Esophagus squamous epithelium (tissue), 5 donors: Measurements from ENCODE around the gene RNPEPL1. TPM values are rescaled to one million over a fixed set of nuclear protein-coding genes. Genes with fewer than 3 reads are reported as not detected.

Experiments
- DNase-seq: peaks from one replicate; lab custom pipeline; 2025; lab: John Stamatoyannopoulos, UW
- H3K27ac ChIP-seq, 4 donors: fragments of 200-600 bp; sonication (generic); one replicate each; pipeline ENCODE4 v1.5.1; 2016 to 2019; ENCODE audit warnings: mild to moderate bottlenecking in 1 of 4
- H3K27me3 ChIP-seq, 4 donors: fragments of 200-600 bp; sonication (generic); 1 replicate in 3 of 4; 2 replicates in 1 of 4; pipeline versions ENCODE4 v1.5.1 to v1.6.0; 2017 to 2021; ENCODE audit warnings: antibody characterized with exemption in 1 of 4
- H3K36me3 ChIP-seq, 3 donors: fragments of 200-600 bp; sonication (generic); one replicate each; pipeline ENCODE4 v1.5.1; 2016 to 2019
- H3K4me1 ChIP-seq, 3 donors: fragments of 200-600 bp; sonication (generic); one replicate each; pipeline ENCODE4 v1.5.1; 2017 to 2019
- H3K4me3 ChIP-seq, 4 donors: fragments of 200-600 bp; sonication (generic); 1 replicate in 3 of 4; 2 replicates in 1 of 4; pipeline ENCODE4 v1.5.1; 2016 to 2019; ENCODE audit warnings: mild to moderate bottlenecking in 2 of 4, moderate library complexity in 1 of 4
- H3K9me3 ChIP-seq, 3 donors: fragments of 200-600 bp; sonication (generic); one replicate each; pipeline ENCODE4 v1.5.1; 2016 to 2019
- CTCF ChIP-seq, 6 experiments: fragments of 450-650 bp in 4 of 6; fragments of 200-600 bp in 2 of 6; sonication (generic) in 2 of 6; IDR thresholded peaks; one replicate each; pipeline ENCODE4 v1.5.1; 2016 to 2019; ENCODE audit warnings: antibody characterized with exemption in 6 of 6, mild to moderate bottlenecking in 4 of 6, moderate library complexity in 4 of 6
- POLR2A ChIP-seq, 4 donors: fragments of 450-650 bp; IDR thresholded peaks; one replicate each; pipeline ENCODE4 v1.6.1; 2017; ENCODE audit warnings: antibody characterized with exemption in 4 of 4, mild to moderate bottlenecking in 4 of 4, moderate library complexity in 3 of 4
- WGBS, 2 donors: methylation state at CpG; one replicate each; pipeline ENCODE4 v1.1.5; 2018; 5-methylcytosine and 5-hydroxymethylcytosine counted together
- intact Hi-C: fragments of 100-400 bp; cut with DNase I; formaldehyde crosslinking; loops from one replicate; pipeline ENCODE4 v1.15.0; 2022
- total RNA-seq, 4 donors: library from RNA; depleted of rRNA; stranded (reverse); fragments of >200 nt; gene quantifications; one replicate each; pipeline ENCODE4 v1.1.0, GENCODE V29; 2016
- donor health status: DM: yes; HTN: yes; CAD: no.

Gene RNPEPL1
- total RNA-seq, 4 donors from 2014 or later = 41.9 to 96.5 (median 48.1) TPM

- 73 to 74% methylated on average over 6 to 7 of the region's 7 CpGs for WGBS, 2 donors
- peaks cover 0 to 21% (median 11%) of the 10 kb centered on the region in 3 donors for H3K4me1 ChIP-seq
- no peaks in the 10 kb centered on the region for H3K36me3 ChIP-seq
- no peak overlapping the region for H3K4me3 ChIP-seq
- intact Hi-C loops = no loop called here
- no peak for TF ChIP-seq POLR2A (IDR thresholded peaks at IDR 0.05)
- no peak for TF ChIP-seq CTCF (IDR thresholded peaks at IDR 0.05)
- H3K27me3 ChIP-seq = peaks cover 0 to 5% (median 0%) of the 10 kb centered on the region in 4 donors
- DNase-seq = no peak
- no peak overlapping the region for H3K27ac ChIP-seq
- no peaks in the 10 kb centered on the region for H3K9me3 ChIP-seq
These were observed 52.6 kb downstream of the RNPEPL1 start for GRCh38 chr2:240620859-240621258.

GRCh38 chr2:240622060-240622411 lies 53.8 kb downstream of the RNPEPL1 start:
- Histone ChIP-seq H3K9me3 (no peaks in the 10 kb centered on the region), H3K36me3 (no peaks in the 10 kb centered on the region), H3K27me3 (peaks cover 0 to 5% (median 0%) of the 10 kb centered on the region in 4 donors), H3K4me3 (no peak overlapping the region), H3K27ac (no peak overlapping the region), H3K4me1 (peaks cover 0 to 27% (median 11%) of the 10 kb centered on the region in 3 donors)
- no peak for DNase-seq
- WGBS, 2 donors = 78 to 79% methylated on average over 7 to 8 of the region's 9 CpGs
- no peak for TF ChIP-seq CTCF (IDR thresholded peaks at IDR 0.05)
- intact Hi-C loops = no loop called here

- H3K36me3 ChIP-seq = no peaks in the 10 kb centered on the region
- no peak overlapping the region for H3K4me3 ChIP-seq
- WGBS, 2 donors = 54 to 62% methylated on average over 11 to 28 of the region's 37 CpGs
- intact Hi-C loops = no loop called here
- DNase-seq = no peak
- peaks cover 0 to 5% (median 0%) of the 10 kb centered on the region in 4 donors for H3K27me3 ChIP-seq
- no peak overlapping the region for H3K27ac ChIP-seq
- TF ChIP-seq CTCF (IDR thresholded peaks at IDR 0.05) = no peak
- H3K4me1 ChIP-seq = peaks cover 0 to 28% (median 11%) of the 10 kb centered on the region in 3 donors
- no peaks in the 10 kb centered on the region for H3K9me3 ChIP-seq
These were observed 54.4 kb downstream of the RNPEPL1 start for GRCh38 chr2:240622531-240623235.

GRCh38 chr2:240623531-240624010 lies 55.3 kb downstream of the RNPEPL1 start:
- H3K27ac ChIP-seq = no peak overlapping the region
- peaks cover 0 to 28% (median 11%) of the 10 kb centered on the region in 3 donors for H3K4me1 ChIP-seq
- H3K9me3 ChIP-seq = no peaks in the 10 kb centered on the region
- H3K27me3 ChIP-seq = peaks cover 0 to 5% (median 0%) of the 10 kb centered on the region in 4 donors
- H3K4me3 ChIP-seq = no peak overlapping the region
- WGBS, 2 donors = 73 to 76% methylated on average over 6 of the region's 10 CpGs
- no peak for TF ChIP-seq POLR2A (IDR thresholded peaks at IDR 0.05)
- no peak for TF ChIP-seq CTCF (IDR thresholded peaks at IDR 0.05)
- intact Hi-C loops = no loop called here
- no peak for DNase-seq
- no peaks in the 10 kb centered on the region for H3K36me3 ChIP-seq
